Measurements from ENCODE around the gene BNC2.
"Not testable (repeated sequence)": the region's sequence is repeated elsewhere in the genome, so short reads cannot be mapped to it uniquely, and the experiment has no call there.

The BNC2 gene

DNA sequence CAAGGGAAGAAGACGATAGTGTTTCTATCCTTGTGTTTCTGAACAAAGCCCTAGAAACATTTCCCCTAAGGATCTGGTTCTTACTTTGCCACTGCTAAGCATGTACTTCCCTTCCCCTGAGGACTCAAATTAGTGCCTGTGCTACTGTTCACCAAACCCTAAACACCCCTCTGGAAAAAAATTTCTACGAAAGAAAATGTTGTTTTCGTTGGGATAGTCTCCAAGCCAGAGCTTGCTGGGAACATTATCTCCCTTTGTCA, 294.6 kb downstream of the BNC2 start:
- DNase-seq: no peak

DNA sequence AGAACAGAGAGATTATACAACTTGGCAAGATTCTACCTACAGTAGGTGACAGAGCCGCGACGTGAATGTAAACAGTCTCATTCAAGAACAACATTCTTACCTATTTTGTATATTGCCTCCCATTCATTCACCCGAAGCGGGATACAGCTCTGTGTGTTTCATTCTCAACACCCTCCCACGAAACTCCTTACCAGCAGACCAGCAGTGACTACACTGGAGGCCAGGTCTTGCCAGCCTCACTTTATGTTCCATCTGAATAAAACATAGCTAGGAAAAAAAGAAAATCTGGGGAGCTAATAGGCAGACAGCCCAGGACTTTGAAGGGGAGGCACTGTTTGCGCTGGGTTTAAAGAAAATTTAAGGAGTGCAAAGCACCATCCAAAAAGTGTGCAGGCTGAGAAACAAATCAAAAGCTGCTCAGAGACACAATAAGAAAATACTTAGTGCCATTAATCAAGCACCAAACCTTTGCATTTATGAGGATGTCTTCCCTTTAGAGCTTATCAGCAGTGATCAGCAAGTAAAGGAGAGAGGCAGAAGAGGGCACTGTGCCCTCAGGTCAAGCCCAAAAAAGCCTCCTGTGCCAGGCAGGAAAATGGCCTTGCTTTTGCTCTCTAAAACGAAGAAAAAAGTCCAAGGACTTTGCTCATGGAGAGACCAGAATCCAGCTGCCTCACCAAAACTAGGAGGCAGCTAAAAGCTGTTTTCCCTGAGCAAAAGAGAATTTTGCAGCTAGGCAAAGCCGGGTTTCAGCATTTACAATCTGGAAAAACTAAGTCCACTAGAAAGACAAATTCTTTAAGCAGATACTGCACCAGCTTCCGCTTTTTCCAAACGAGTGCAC, 295.1 kb downstream of the BNC2 start:
- DNase-seq: no peak

DNA sequence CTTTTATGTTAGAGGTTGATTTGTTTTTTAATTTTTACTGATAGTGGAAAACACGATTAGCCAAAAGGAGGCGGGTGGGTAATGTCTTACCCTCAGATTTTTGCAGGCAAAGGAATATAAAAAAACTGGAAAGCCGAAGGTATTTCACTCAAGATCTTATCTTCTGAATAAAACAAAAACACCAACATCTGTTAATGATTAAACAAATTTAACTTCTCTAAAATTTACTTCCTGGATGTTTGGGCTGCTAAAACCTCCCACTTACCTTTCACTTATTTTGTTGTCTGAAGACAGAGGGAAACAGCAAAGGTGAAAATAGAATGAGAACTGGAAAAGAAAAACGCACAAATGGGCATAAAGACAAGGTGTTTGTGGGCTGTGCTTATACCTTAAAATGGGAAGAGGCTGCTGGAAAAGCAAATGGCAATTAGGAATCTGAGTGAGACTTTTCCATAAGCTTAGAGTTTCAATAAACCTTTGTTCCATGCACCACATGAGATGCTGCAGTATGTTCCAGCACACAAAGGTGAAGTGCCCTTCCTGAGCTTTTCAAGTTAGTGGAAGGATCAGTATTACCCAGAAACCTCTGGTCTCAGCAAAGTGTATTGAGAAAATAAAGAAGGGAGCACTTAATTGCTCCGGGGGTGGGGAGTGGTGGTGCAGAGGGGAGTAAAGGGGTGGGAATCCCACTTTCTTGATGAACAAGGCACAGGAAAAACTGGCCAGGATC, 298.3 kb downstream of the BNC2 start:
- DNase-seq: no peak

- DNase-seq: no peak
Observed at GRCh38 chr9:16571127-16571802, 299.2 kb downstream of the BNC2 start.

DNA sequence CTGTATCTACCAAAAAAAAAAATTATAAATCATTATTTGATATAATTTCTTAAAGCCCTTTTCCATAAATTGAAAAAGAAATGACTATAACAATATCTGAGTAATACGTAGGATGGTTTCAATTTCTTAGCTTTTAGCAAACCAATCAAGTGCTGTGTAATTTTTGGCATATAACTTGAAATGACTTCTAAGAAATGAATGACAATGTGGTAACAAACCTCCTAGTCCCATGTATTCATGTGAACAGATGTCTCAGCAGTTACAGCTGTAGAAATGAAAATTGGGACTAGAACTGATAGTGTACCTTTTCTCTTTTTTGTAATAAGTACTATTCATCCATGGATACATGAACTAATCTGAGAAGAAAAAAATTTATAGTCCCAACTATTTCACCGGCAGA, 307.0 kb downstream of the BNC2 start:
- DNase-seq: no peak

DNA sequence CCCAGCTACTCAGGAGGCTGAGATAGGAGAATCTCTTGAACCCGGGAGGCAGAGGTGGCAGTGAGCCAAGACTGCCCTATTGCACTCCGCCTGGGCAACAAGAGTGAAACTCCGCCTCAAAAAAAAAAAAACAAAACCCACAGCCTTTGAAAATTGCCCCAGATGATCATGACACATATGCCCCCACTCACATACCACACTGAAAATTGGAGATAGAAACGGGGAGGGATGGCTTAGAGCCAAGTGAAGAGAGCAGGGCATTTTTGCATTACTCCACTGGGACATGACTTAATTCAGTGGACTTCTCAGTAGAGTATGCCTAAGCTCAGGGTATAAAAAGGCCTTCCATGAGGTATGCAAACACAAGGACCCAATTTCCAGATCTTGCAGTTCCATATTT, 309.3 kb downstream of the BNC2 start:
- DNase-seq: no peak

DNA sequence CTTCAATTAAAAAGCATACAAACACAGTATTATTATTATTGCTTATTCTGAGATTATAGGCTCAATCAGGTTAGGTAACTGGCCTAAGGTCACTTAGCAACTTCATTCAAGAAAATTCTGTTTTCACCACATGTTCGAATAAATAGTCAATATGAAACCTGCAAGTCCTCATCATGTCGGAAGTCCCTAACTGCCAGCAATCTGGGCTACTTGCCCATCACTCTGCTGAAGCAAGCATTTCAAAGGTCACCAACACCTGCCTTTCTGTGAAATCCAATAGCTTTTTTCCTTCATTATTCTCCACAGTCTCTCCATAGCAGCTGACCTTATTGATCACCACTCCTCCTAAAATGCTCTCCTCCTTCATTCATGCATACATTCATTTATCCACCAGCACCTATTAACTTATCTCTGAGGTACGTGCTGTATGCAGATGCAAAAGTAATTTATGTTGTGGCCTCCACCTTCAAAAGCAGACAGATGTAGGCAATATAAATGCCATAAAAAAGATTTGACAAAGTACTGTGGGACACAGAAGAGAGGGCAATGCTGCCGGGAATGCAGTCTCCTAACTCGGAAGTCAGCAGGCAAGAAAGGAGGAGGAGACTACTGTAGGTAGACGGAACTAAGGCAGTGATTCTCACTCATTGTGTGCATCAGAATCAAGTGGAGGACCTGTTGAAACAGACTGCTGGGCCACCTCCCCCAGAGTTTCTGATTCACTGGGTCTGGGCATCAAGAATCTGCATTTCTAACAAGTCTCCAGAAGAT, 310.9 kb downstream of the BNC2 start:
- DNase-seq: no peak

- DNase-seq: no peak
Observed at GRCh38 chr9:16555802-16556201, 314.7 kb downstream of the BNC2 start.

- DNase-seq: no peak
Observed at GRCh38 chr9:16553869-16554540, 316.5 kb downstream of the BNC2 start.

GRCh38 chr9:16552252-16552651, 318.2 kb downstream of the BNC2 start:
- no peak for DNase-seq

DNA sequence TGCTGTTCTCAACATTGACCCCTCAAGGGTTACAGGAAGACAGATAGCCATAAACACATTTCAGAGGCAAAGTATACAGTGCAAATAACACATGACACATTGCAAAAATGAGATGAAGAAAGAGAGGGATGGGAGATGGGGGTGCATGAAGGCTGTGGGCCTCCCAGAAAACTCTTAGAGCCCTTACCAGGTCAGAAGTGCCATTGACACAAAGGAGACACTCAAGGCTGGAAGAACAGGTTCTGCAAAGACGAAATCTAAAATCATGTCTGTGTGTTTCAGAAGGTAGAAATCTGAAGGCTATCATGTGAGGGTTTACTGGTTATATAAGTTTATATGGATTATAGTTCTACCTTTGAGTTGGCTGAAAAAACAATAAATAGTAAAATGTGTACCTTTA, 318.8 kb downstream of the BNC2 start:
- DNase-seq: no peak

DNA sequence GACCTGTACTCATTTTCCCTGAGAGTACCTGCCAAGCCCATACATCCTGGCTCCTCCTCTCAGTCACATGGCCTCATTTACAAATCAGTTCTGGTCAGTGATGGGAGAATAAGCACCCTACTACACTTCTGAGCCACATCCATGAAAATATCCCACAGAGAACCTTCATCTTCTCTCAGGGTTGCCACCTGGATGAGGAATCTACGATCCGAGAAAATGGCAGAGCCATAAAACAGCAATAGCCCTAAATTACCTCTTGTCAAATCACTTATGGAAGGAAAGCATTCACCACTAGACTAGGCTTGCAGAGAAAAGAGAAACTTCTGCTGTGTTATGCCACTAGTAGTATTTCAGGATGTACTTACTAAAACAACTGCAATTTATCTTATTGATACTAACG, 324.8 kb downstream of the BNC2 start:
- DNase-seq: no peak

- DNase-seq: no peak
Observed at GRCh38 chr9:16544842-16545241, 325.6 kb downstream of the BNC2 start.

DNA sequence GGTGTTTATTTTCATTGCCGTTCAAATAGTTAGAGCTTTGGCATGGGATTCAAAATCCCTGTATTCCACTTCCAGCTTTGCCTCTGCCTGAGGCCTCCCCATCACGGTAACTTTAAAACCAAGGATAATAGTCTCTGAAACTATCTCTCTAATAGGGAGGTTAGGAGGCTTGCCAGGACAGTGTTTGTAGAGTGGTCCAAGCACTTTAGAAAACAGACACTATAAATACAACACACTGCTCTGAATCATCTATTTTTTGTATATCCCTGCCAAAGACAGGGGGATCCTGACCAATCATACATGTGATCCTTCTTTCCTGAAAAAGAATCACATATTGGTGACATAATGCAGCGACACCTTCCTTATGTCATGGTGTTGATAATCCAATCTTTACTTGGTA, 326.8 kb downstream of the BNC2 start:
- no peak for DNase-seq

DNA sequence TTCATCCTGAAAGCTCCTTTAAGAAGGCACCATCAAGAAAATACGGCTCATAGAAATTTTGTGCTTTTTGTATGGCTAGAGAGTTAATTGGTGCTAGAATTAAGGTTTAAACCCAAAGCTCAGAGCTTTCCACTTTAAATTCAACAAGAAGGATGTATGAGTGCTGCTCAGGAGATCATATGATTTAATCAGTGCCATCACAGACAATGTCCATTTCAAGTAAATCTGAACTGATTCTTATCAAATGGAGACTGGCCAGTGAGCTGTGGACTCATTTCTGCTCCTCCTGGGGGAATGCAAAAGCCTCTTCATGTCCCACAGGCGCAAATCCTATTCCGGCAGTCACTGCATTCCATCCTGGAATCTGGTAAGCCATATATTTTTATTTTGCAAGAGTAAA, 327.2 kb downstream of the BNC2 start:
- no peak for DNase-seq

DNA sequence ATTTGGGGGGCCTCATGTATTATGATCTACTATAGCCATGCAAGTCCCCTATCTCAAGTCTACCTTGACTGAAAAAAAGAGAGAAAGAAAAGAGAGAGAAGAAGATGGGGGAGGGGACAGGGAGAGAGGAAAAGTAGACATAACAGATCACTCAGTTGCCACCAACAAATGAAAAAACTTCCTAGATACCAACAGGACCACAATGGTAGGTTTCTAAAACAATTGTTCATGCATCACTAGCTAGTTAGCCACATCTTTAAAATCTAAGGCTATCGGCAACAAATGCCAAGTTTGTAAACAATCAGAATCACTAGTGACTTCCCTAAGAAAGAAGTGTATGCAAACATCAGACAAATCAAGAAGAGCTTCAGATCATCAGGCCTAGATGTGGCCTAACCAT, 328.2 kb downstream of the BNC2 start:
- DNase-seq: no peak

DNA sequence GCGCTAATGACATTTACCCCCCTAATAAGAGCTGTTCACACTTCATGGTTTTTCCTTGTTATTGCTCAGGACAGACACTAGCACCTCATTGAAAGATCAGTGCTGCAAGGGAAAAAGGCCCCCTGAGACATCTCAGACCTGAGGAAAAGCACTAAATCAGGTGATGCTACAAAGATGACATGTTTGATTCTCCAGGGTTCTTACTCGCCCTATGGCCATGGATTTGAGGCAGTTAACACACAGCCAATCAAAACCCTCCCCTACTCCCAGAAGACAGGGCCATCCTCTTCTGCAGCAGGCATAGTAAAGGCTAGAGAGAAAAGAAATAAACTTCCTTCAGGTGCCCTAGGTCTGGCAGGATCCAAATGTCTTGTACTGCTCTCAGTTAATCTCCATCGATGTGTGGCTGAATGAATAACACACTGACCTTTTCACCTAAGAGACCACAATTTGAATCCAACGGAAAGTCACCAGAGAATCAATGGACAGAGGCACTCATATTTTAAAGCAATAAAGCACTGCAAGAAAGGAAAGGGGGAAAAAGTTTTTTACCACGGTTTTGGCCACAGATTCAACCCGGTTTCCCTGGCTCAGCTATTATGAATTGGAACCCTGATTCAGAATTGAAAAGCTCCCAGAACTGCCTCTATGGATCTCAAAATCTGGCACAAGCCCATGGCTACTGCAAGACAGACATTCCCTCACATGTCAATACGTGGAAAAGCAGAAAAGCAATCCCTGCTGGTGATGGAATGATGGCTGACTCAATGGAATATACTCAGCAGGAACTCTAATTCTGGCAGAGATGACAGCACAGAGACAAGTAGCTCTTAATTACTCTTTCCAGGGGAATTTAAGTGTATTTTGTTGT, 329.5 kb downstream of the BNC2 start:
- DNase-seq: no peak

DNA sequence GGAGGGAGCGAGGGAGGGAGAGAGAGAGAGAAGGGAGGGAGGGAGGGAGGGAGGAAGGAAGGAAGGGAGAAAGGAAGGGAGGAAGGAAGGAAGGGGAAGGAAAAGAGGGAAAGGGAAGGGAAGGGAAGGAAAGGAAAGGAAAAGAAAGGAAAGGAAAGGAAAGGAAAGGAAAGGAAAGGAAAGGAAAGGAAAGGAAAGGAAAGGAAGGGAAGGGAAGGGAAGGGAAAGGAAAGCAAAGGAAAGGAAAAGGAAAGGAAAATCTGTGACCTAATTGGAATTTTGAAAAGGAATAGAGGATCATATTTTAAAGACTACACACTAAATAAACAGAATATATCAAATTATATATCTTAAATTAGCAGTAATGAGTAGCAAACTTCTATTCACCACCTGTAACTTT, 330.8 kb downstream of the BNC2 start:
- DNase-seq: not testable (repeated sequence)

DNA sequence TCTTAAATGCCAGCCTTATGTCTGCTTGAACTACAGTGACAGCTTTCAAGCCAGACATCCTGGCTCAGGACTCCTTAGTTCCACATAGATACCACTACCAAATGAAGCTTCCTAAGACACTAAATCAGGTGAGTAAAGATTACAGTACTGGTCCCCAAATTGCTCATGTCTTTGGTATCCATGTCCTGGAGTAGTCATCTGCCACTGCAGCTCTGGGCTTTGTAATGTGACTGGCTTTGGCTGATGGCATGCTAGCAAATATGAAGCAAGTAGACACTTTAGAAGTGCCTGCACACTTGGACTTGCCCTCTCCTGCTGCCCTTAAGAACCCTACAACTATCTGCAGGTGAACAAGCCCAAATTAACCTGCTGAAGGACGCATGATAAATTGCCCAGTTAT, 334.9 kb downstream of the BNC2 start:
- DNase-seq: no peak

DNA sequence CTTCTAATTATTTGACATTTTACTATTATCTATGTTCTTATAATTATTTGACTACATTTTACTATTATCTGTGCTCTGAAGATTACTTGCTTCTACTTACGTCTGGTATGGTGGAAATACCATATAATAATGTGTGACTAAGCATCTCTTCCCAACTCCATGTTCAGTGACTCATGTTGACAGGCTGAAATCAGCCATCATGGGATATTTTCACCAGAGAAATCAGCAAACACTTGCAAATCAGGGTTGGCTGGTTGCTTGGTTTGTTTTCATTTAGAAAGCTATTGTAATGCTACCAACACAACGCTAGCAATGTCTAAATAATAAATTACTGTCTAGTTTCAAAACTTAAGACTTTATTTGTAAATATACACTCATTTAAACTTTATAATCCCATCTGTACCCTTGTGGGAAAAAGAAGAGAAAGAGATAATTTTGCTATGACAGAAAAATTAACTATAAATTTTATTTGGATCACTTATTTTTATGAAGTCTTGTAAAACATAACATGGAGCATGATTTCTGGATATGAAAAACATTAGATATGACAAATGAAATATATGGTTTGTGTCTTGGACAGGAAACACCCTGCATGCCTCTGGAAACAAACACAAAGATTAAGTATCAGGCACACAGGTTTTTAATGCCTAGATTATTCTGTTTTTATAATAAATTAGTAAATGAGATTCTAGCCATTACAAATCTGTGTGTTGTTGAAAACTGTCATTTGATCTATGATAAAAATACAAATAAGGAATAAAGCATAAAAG, 337.6 kb downstream of the BNC2 start:
- no peak for DNase-seq

DNA sequence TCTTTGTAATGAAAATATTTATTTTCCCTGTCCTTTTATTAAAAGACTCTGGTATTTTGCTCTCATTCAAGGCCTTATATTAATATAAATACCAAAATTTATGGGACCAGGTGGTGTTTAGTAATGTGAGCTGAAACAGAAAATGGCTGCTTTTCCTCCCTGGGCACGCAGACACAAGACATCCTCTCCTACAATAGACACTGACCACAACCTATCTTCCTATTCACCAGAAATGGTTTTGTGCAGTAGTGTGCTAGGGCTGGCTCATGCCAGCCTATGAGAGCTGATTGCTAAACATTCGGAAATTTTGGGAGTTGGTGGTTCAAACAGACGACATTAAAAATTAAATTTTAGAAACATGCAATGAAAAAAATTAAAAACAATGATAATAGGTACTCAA, 338.2 kb downstream of the BNC2 start:
- no peak for DNase-seq
